NCI-H446 (cell line): ENCODE measurements around the gene IQCF6.
"Not testable (repeated sequence)": the region's sequence is repeated elsewhere in the genome, so short reads cannot be mapped to it uniquely, and the experiment has no call there.

ENCODE experiments used
- DNase-seq, 2 experiments: peaks; one replicate each; lab custom pipeline; 2025; lab: John Stamatoyannopoulos, UW

IQCF6 gene

DNA sequence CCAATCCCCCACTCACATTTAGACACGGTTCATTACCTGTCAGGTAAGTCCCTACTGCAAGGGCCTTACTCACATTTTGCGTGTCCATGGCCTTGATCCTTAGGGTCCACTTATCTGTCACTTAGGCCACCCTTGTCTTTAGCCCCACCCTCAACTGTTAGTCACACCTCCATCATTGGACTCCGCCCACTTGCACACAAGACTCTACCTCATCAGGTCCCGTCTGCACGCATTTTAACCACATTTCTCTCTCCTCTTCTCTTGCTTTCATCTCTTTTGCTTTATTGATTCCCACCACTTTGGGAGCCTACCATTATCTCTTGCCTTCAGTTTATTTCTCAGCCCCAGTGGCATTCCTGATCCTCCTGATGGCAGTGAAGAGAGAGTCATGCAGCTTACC is at the start of gene IQCF6:
TSS of gene IQCF6 (minus strand) at position 101 of the 400 bp plus-strand sequence. CDS start at position 88, 13 bp downstream.
- no peak for DNase-seq

DNA sequence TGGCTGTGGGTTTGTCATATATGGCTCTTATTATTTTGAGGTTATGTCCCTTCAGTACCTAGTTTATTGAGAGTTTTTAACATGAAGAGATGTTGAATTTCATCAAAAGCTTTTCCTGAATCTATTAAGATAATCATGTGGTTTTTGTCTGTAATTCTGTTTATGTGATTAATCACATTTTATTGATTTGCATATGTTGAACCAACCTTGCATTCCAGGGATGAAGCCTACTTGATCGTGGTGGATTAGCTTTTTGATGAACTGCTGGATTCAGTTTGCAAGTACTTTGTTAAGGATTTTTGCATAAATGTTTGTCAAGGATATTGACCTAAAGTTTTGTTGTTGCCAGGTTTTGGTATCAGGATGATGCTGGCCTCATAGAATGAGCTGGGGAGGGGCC is 49.3 kb upstream of the IQCF6 start:
- no peak for DNase-seq

DNA sequence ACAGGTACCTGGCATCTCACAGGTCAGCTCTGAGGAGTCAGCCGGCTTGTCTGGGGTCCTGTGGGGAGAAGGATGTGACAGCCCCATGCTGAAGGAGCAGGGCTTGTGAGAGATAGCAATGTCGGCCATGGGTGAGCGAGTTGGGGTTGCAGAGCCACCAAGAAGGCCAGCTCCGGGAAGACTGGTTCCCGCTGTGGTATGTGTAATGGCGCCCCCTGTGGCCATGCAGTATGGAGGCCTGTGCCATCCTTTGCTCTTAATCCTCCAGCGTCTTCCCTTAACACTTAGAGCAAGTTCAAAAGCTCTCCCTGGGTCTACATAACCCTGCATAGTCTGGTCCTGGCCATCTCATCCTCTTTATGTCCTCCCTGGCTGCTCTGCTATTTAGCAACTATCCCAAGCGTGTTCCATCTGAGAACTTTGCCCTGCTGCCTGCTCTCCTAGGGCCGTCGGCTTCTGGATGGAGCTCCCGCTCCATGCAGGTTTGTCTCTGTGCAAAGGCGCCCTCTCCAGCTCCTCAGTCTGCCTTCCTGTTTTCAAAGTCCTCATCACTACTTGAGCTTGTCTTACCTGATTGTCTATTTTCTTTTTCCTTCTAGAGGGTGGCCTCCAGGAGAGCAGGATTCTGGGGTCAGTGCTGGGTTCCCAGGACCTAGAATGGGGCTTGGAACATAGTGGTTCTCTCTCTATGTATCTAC is 40.8 kb upstream of the IQCF6 start:
- DNase-seq, result no peak

DNA sequence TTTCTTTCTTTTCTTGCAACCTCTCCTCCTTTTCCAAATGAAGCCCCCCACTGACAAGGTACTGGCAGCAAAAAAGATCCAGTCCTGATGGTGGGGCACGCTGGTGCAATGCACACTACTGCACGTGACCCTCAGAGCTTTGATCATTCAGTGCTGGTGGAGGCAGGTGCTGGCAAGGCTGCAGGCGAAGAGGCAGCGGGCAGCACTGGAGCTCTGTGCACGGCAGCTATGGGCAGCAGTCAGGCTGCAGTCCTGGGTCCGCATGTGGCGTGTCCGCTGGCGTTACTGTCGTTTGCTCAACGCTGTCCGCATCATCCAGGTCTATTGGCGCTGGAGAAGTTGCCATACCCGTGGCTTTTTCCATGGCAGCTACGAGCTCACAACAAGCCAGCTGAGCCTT is 40.1 kb upstream of the IQCF6 start:
- no peak for DNase-seq

DNA sequence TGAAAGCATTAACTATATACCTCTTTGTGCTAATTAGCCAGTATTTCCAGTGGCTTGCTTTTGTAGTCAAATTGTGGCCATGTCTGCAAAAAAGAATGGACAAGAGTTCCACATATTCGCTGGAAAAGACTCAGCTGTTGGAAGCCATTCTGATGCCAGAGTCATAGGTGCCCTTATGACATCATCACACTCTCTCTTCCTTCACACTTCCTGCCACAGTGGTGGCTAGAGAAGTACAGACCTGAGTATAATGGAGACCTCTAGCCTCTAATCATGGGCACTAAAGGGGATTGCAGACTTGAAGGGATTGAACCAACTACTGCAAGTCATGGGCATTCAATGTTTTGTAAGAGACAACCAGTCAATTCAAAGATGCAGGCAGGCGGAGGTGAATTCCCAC is 38.3 kb upstream of the IQCF6 start:
- no peak for DNase-seq

DNA sequence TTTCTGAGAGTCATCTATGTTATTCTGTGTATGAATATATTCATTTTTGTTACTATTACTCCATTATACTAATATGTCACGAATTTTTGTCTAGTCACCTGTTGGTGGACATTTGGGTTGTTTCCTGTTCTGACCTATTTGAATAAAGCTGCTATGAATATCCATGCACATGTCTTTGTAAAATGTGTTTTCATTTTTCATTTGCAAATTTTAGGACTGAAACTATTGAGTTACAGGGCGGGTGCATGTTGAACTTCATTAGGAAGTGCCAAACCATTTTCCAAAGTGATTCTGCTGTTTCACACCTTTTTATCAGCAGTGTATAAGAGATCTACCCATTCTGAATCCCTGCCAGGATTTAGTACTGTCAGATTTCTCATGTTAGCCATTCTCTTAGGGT is 37.7 kb upstream of the IQCF6 start:
- no peak for DNase-seq

DNA sequence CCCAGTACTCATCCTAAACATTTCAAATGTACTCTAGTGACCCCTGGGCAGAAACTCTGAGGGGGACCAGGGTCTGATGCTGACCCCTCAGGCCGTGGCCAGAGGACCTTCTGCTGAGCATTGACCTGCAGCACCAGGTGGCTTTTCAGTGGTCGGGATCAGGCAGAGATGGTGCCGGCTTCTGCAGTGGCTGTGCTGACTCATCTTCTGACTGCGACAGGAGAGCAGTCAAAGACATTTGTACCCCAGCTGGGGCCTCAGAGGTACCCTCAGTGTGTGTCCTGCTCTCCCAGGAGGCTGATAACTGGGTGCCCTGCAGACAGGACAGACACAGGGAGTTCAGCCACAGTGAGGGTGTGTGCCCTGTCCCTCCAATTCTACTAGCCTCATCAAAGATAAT is 36.6 kb upstream of the IQCF6 start:
- no peak for DNase-seq

DNA sequence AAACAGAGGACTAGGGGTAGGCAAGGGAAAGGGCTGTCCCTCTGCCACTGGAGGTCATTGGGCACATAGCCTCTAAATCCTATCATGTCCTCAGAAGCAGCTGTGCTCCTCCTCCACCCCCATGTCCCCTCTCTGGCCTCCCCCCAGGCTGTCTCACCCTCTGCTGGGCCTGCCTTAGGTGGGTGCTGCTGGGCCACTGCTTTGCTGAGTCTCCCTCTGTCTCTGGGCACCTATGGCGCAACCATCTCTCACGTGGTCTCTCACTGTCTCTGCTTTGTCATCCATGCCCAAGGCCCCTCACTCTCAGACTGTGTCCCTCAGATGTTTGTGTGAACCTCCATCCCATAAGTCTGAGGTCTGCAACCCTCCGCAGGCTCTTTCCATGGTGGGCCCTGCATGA is 35.0 kb upstream of the IQCF6 start:
- DNase-seq, result no peak

DNA sequence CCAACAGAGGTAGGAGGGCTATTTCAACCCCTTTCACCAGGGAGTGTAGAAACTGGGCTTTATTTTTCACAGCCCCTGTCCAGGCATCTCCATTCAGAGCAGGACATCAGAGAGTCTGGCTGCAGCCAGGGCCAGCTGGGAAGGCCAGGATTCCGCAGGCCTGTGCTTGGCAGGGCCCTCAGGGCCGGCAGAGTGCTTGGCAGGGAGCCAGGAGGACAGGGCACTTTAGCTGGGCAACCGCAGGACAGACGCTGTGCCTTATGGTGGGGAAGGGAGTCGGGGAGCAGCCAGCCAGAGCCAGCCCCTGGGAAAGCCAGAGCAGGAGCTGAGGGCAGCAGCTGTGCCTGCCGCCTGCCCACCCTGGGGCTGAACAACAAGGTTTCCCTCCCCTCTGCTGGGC is 34.5 kb upstream of the IQCF6 start:
- no peak for DNase-seq

DNA sequence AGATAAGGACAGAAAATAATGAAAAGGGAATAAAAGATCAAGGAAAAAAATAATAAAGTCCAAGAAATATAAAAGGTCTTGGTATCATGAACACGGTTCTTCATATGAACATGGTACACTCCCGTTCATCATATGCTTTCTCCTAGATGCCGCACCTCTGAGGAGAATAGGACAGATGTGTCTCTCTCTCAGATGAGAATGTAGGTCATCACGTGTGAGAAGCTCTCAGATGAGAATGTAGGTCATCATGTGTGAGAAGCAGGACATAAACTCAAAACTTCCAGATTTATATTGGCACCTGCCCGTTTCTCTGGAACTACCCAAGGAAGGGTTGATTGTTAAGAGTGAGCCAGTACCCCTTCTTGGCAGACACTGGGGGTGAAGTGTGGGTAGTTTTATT is 29.9 kb upstream of the IQCF6 start:
- no peak for DNase-seq

DNA sequence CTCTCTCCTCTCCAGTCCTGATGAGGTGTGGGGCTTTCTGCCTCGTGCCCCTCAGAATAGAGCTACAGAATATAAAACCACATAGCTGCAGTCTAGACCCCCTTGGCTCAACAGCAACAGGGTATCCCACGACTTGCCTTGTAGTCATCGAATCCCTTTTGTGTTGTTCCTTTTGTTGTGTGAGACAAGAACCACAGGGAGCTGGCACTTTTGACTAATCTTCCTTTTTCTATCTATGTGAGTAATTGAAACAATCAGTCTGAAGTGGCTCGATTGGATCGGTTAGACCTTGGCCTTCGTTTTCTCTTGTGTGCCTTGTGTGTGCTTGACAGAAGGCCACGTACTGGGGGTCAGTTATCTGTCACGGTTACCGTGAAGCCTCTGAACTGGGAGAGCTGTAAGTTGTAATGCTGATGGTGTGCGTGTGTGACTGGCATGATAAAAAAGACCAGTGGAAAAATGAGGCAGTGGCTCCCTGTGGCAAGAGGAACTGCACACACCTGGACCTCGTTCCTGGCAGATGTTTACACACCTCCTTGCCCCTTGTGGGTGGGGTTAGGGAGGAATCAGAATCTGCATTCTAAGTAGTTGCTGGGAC is 23.2 kb upstream of the IQCF6 start:
- DNase-seq, result no peak

DNA sequence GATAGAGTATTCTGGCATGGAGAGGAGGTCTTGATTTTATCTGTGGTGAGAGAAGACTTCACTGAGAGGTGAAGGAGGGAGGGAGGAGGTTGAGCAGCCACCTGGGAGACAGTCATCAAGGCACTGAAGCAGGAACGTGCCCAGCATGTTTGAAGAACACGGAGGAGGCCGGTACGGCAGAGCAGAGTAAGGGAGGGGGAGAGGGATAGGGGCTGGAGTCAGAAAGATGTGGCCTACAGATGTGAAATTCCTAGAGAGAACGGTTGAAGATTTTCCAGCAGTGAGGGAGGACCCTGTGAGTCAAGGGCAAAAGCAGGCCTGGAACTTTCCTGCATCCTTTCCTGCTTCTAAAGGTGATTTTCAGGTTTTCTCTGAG is 21.7 kb upstream of the IQCF6 start:
- no peak for DNase-seq

DNA sequence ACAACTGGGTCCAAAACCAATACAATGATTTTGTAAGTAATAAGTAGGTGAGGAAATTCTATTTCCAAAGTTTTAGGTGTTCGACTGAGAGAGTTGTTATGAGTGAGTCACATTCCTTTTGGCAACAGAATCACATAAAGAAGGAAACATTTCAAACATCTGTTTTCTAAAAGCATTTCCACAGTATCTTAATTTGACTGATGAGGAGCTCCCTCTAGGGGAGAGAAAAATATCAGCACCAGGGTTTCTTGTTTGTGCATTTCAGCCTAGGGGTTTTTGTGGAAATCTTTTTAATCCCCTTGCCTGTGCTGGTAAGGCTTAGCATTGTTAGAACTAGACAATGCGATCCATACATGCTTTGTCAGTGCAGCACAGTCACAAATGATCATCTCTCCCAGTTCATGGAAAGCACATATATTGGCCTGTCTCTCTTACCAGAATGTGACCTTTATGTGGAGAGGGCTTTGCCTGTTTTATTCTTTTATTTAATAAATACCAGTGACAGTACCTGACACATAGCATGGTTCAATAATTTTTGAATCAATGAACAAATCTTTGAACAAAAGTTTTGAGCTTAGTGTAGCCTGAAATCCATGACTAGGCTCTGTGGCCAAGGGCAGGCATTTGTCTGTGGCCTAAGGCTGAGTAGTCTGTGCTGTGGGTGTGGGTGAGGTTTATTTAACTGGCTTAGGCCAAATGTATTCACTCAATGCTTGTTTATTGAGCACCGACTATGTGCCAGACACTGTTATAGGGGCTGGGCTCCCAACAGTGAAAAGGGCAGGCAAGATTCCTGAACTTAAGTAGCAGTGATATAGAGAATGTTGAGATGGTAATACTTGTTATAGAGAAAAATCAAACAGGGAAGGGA is 21.1 kb upstream of the IQCF6 start:
- peak; percentile 17 to 20 for DNase-seq

DNA sequence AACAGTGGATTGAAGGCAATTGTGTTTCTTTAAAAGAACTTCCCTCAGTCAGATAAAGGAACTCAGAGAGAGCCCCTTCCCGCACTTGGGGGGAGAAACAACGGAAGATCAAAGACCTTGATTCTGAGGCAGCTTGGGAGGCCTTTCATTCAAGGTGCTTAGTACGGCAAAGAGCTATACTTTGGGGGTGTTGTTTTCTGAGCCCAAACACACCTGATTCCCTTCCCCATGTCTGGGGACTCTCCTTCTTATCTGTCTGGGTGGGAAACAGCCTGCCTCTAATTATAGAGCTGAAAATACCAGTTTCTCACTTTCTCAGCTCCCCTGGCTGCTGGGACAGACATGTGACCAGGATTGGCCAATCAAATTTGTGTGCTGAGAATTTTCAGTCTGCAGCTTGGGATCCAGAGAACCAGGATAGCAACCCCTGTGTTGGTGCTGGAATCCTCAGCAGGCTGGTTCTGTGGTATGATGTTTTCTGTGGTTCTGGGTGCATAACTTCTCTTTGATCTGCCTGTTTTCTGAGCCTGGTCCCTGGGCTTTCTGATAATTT is 19.4 kb upstream of the IQCF6 start:
- no peak for DNase-seq

DNA sequence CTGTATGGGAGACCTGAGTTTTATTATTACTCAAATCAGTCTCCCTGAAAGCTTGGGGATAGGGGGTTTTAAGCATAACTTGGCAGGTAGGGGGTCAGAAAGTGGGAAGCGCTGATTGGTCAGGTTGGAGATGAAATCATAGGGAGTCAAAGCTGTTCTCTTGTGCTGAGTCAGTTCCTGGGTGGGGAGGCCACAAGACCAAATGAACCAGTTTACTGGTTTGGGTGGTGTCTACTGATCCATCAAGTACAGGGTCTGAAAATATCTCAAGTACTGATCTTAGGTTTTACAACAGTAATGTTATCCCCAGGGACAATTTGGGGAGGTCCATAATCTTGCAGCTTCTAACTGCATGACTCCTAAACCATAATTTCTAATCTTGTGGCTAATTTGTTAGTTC is 17.8 kb upstream of the IQCF6 start:
- DNase-seq, result no peak

DNA sequence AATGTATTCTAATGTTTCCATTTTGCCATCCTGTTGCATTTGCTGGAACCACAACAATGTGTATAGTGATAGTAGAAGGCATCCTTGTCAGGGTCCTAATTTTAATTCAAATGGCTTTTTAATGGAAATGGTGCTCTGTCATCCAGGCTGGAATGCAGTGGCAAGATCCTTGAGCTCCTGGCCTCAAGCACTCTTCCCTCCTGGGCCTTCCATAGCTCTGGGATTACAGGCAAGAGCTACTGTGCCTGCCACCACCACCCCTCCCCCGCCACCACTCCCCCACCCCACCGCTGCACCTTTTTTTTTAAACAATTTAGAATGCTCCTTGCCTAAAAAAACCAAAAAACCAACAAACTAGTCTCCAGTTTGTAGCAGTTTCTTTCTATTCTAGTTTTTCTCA is 15.2 kb upstream of the IQCF6 start:
- DNase-seq, result no peak

DNA sequence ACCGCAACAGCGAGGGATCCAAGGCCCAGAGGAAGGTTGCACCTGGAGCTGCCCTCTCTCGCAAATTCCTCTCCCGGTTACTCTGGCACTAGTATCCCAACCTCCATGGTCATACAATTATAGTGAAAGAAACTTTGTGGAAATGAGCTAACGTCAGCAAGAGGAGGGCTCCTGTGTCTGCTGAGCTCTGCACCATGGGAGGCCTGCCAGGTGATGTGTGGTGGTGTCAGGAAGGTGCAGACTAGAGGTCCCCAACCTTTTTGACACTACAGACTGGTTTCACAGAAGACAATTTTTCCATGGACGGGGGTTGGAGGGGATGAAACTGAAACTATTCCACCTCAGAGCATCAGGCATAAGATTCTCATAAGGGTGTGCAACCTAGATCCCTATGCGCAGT is 13.2 kb upstream of the IQCF6 start:
- DNase-seq, result no peak

DNA sequence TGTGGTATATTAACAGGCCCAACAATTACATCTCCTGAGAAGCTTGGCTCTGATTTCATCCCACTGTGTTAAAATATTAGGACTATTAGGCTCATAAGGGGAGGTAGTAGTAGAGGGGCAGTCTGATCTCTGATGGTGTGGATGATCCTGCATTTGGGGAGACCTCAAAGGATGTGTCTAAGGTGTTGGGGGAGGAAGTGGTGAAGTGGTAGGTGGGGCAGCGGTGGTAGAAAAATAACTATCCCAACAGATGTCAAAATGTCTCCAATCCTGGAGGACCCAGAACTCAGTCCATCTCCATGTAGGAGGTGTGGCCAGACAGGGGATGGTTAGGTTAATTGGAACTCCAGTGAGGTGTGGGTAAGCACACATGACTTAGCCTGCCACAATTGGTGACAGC is 10.4 kb upstream of the IQCF6 start:
- no peak for DNase-seq

DNA sequence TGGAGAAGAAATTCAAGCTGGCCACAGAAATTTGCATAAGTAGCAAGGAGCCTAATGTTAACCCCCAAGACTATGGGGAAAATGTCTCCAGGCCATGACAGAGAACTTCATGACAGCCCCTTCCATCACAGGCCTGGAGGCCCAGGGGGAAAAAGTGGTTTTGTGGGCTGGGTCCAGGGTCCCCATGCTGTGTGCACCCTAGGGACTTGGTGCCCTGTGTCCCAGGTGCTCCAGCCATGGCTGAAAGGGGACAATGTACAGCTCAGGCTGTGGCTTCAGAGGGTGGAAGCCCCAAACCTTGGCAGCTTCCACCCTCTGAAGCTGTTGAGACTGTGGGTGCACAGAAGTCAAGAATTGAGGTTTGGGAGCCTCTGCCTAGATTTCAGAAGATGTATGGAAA is 8.5 kb upstream of the IQCF6 start:
- not testable (repeated sequence) for DNase-seq

DNA sequence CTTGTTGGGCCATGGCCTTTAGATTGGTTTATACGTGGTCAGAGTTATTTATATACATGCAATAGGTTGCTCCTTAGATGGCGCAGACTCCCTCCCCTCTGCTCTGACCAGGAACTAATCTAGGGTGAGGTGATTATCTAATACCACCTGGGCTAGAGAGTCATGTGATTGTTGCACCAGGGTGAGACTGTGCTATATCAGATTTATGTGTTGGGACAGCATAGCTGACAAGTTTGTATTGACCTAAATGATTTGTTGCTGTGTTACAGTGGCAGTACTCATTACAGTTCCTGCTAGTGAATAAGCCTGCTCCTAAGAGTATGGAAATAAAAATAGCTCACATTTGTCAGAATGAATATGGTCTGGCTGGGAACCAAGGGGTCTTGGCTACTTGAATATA is 7.2 kb upstream of the IQCF6 start:
- DNase-seq, result no peak

DNA sequence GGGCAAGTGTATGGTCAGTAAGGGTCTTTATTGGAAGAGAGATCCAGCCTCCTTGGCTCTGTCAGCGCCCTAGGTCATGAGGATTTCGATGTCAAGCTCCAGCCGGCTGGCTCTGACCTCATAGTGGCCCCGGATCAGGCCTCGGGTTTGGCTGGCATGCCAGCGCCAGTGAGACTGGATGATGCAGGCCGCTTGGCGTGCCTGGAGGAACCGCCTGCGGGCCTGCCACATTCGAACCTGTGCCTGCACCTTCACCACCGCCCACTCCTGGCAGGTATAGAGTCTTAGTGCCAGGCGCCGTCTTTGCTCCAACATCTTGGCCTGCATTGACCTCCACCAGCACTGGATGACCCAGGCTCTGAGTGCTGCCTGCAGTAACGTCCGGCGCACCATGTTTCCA is 483 bp downstream of the IQCF6 start:
- DNase-seq, result no peak

DNA sequence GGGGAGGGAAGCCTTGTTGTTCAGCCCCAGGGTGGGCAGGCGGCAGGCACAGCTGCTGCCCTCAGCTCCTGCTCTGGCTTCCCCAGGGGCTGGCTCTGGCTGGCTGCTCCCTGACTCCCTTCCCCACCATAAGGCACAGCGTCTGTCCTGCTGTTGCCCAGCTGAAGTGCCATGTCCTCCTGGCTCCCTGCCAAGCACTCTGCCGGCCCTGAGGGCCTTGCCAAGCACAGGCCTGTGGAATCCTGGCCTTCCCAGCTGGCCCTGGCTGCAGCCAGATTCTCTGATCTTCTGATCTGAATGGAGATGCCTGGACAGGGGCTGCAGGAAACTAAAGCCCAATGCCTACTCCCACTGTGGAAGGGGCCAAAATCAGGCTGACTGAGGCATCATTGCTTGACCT is 1.1 kb downstream of the IQCF6 start:
- DNase-seq, result peak in 1 of 2 experiments; percentile 46

DNA sequence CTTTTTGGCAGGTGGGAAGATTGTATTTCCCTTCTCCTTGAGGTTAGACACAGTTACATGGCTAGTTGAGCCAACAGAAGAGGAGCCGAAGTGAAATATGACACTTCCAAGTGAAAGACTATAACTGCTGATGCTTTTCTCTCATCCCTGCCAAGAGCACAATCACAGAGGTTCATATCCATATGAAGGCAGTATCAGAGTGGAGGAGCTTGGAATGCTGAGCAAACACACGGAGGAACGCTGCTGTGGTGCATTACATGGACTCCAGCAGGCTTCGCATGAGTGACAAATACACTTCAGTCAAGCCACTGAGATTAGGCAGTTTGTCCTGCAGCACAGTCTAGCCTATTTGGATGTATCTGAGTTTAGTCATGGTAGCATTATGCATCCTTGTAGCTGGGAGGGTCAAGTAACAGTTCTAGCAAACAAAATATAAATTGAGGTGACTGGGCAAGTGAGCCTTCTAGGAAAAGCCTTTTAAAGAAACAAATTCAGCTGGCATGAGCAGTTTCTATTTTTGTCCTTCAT is 5.4 kb downstream of the IQCF6 start:
- DNase-seq, result no peak
